GM23338 (cell line): ENCODE results near the gene FBP1. TPM values are rescaled to one million over a fixed set of nuclear protein-coding genes. Genes with fewer than 3 reads are reported as not detected.

Experiments used
- ATAC-seq: fragments of 200-7000 bp; cut with Tn5 transposase; 3 replicates; pipeline ENCODE4 v1.9.1; 2020
- DNase-seq: peaks from one replicate; pipeline ENCODE4 v3.0.0-alpha.2; 2015; ENCODE audit warnings: low spot score
- H2AFZ ChIP-seq: fragments of 200-600 bp; sonication (generic); 2 replicates; pipeline ENCODE4 v1.8.0; 2016; ENCODE audit warnings: antibody characterized with exemption, mild to moderate bottlenecking, moderate library complexity
- H3F3A ChIP-seq: fragments of 200-600 bp; sonication (generic); replicated peaks from 2 replicates; pipeline ENCODE4 v1.8.0; 2017; ENCODE audit warnings: antibody characterized with exemption, mixed run types, low read depth
- H3K27ac ChIP-seq: fragments of 200-600 bp; sonication (generic); 2 replicates; pipeline ENCODE4 v1.6.1; 2016; ENCODE audit warnings: low read depth
- H3K27me3 ChIP-seq: fragments of 200-600 bp; sonication (generic); 2 replicates; pipeline ENCODE4 v1.8.0; 2016; ENCODE audit warnings: mild to moderate bottlenecking, mixed run types, moderate library complexity; ENCODE audit not compliant: insufficient read depth
- H3K36me3 ChIP-seq: fragments of 200-600 bp; sonication (generic); 2 replicates; pipeline ENCODE4 v1.8.0; 2016; ENCODE audit warnings: mild to moderate bottlenecking; ENCODE audit not compliant: insufficient read depth
- H3K4me1 ChIP-seq: fragments of 200-600 bp; sonication (generic); 2 replicates; pipeline ENCODE4 v1.8.0; 2016; ENCODE audit warnings: mild to moderate bottlenecking, moderate library complexity; ENCODE audit not compliant: insufficient read depth
- H3K4me2 ChIP-seq: fragments of 200-600 bp; sonication (generic); 2 replicates; pipeline ENCODE4 v1.7.1; 2017; ENCODE audit warnings: mixed run types
- H3K4me3 ChIP-seq: fragments of 200-600 bp; sonication (generic); 2 replicates; pipeline ENCODE4 v1.6.1; 2016; ENCODE audit warnings: mixed run types
- H3K79me2 ChIP-seq: fragments of 200-600 bp; sonication (generic); replicated peaks from 2 replicates; pipeline ENCODE4 v1.8.0; 2017; ENCODE audit warnings: mild to moderate bottlenecking; ENCODE audit not compliant: insufficient read depth
- H3K9me2 ChIP-seq: fragments of 200-600 bp; sonication (generic); 2 replicates; pipeline ENCODE4 v1.8.0; 2017; ENCODE audit not compliant: insufficient read depth
- H4K20me1 ChIP-seq: fragments of 200-600 bp; sonication (generic); replicated peaks from 2 replicates; pipeline ENCODE4 v1.8.0; 2017; ENCODE audit warnings: mild to moderate bottlenecking; ENCODE audit not compliant: insufficient read depth
- H3K27ac Mint-ChIP-seq: 2 replicates; pipeline ENCODE4 v1.8.0; 2020; ENCODE audit warnings: inconsistent platforms, mild to moderate bottlenecking, moderate library complexity, mixed read lengths
- H3K27me3 Mint-ChIP-seq: 3 replicates; pipeline ENCODE4 v1.8.0; 2022; ENCODE audit warnings: low read depth, mild to moderate bottlenecking, moderate library complexity, mixed read lengths, inconsistent platforms; ENCODE audit not compliant: insufficient read depth, poor library complexity
- H3K36me3 Mint-ChIP-seq: 3 replicates; pipeline ENCODE4 v1.8.0; 2021; ENCODE audit warnings: low read depth, mild to moderate bottlenecking, inconsistent platforms, moderate library complexity, mixed read lengths
- H3K4me1 Mint-ChIP-seq: 3 replicates; pipeline ENCODE4 v1.8.0; 2020; ENCODE audit warnings: mild to moderate bottlenecking, inconsistent platforms, mixed read lengths
- H3K4me3 Mint-ChIP-seq: 3 replicates; pipeline ENCODE4 v1.8.0; 2021; ENCODE audit warnings: moderate library complexity, mild to moderate bottlenecking, inconsistent platforms, mixed read lengths
- H3K9me3 Mint-ChIP-seq: 3 replicates; pipeline ENCODE4 v1.8.0; 2020; ENCODE audit warnings: moderate library complexity, mild to moderate bottlenecking, inconsistent platforms, mixed read lengths
- CREB1 ChIP-seq: fragments of 250-450 bp; sonication (Bioruptor Pico); IDR thresholded peaks from 2 replicates; pipeline ENCODE4 v1.5.0; 2020; ENCODE audit warnings: low read depth, mild to moderate bottlenecking, moderate library complexity
- CTCF ChIP-seq, 2 experiments: fragments of 200-600 bp in 1 of 2; sonication (generic) in 1 of 2; conservative IDR thresholded peaks; 2 replicates each; pipeline versions ENCODE4 v1.5.1 to v1.6.1; 2016 to 2017; ENCODE audit warnings: antibody characterized with exemption in 2 of 2, low read depth in 2 of 2, mild to moderate bottlenecking in 2 of 2, moderate library complexity in 1 of 2
- ETS1 ChIP-seq: IDR thresholded peaks from 2 replicates; pipeline ENCODE4 v1.6.1; 2016; ENCODE audit warnings: antibody characterized with exemption
- EZH2 ChIP-seq: fragments of 200-600 bp; sonication (generic); IDR thresholded peaks from one replicate; pipeline ENCODE4 v1.8.0; 2017; ENCODE audit warnings: antibody characterized with exemption, mild to moderate bottlenecking, low read depth; ENCODE audit not compliant: unreplicated experiment
- EZH2phosphoT487 ChIP-seq: fragments of 200-600 bp; sonication (generic); IDR thresholded peaks from one replicate; pipeline ENCODE4 v1.8.1; 2018; ENCODE audit warnings: antibody characterized with exemption; ENCODE audit not compliant: unreplicated experiment
- JUNB ChIP-seq: IDR thresholded peaks from one replicate; pipeline ENCODE4 v1.6.1; 2016; ENCODE audit warnings: antibody characterized with exemption; ENCODE audit not compliant: unreplicated experiment
- NANOG ChIP-seq: IDR thresholded peaks from 2 replicates; pipeline ENCODE4 v1.6.1; 2016; ENCODE audit warnings: antibody characterized with exemption, borderline replicate concordance
- POLR2AphosphoS5 ChIP-seq: IDR thresholded peaks from 2 replicates; pipeline ENCODE4 v1.6.1; 2016; ENCODE audit warnings: antibody characterized with exemption, low read depth
- REST ChIP-seq: IDR thresholded peaks from one replicate; pipeline ENCODE4 v1.6.1; 2018; ENCODE audit warnings: antibody characterized with exemption; ENCODE audit not compliant: unreplicated experiment
- STAT1 ChIP-seq: IDR thresholded peaks from one replicate; pipeline ENCODE4 v1.6.1; 2016; ENCODE audit warnings: antibody characterized with exemption; ENCODE audit not compliant: unreplicated experiment
- ZNF114 ChIP-seq: fragments of 250-450 bp; sonication (Bioruptor Pico); IDR thresholded peaks from 2 replicates; pipeline ENCODE4 v1.5.0; 2020; ENCODE audit warnings: mild to moderate bottlenecking, moderate library complexity
- ZNF331 ChIP-seq: fragments of 250-450 bp; sonication (Bioruptor Pico); IDR thresholded peaks from 2 replicates; pipeline ENCODE4 v1.5.0; 2020; ENCODE audit warnings: low read depth, mild to moderate bottlenecking, moderate library complexity
- ZNF462 ChIP-seq: fragments of 250-450 bp; sonication (Bioruptor Pico); IDR thresholded peaks from 2 replicates; pipeline ENCODE4 v1.5.0; 2020; ENCODE audit warnings: mild to moderate bottlenecking, moderate library complexity
- polyA plus RNA-seq: library from polyadenylated mRNA; unstranded; fragments of >200 nt; fragmentation: Nextera tagmentation; extraction: Ambion mirVana; gene quantifications from 2 replicates; pipeline ENCODE4 v1.2.1, GENCODE V29; 2016
- total RNA-seq: library from RNA; depleted of rRNA; stranded (reverse); fragments of >200 nt; shearing (Covaris generic); gene quantifications from 2 replicates; pipeline ENCODE4 v1.2.3, GENCODE V29; 2014

The FBP1 gene
- total and polyA plus RNA-seq, 2 experiments from 2014 or later = 3.0 to 3.3 TPM

GRCh38 chr9:94666364-94667099 is 27.2 kb upstream of the FBP1 start:
- TF ChIP-seq ZNF114 (CRISPR knock-in tag) (no peak), CTCF (conservative IDR thresholded peaks at IDR 0.05; ENCODE audit: low read depth in 2 of 2) (no peak), ZNF331 (CRISPR knock-in tag) (no peak), STAT1 (no peak), EZH2 (no peak), ZNF462 (no peak), ETS1 (no peak), EZH2phosphoT487 (no peak), NANOG (no peak), REST (no peak), JUNB (no peak), POLR2AphosphoS5 (no peak), CREB1 (CRISPR knock-in tag) (no peak)
- Mint-ChIP-seq H3K9me3 (no peaks in the 10 kb centered on the region; the same call in 2 of the 3 replicates), H3K27ac (no peak overlapping the region), H3K27me3 (peaks cover 4% of the 10 kb centered on the region), H3K4me3 (no peak overlapping the region), H3K4me1 (peaks cover 2% of the 10 kb centered on the region), H3K36me3 (no peaks in the 10 kb centered on the region)
- Histone ChIP-seq H3K9me2 (no peaks in the 10 kb centered on the region), H3K79me2 (no peaks in the 10 kb centered on the region), H3K36me3 (no peaks in the 10 kb centered on the region), H2AFZ (peak overlapping the region; percentile 19; the same call in 1 of the 2 replicates), H3F3A (no peaks in the 10 kb centered on the region), H3K4me2 (no peak overlapping the region), H4K20me1 (no peaks in the 10 kb centered on the region), H3K4me3 (no peak overlapping the region), H3K27ac (no peak overlapping the region), H3K4me1 (no peaks in the 10 kb centered on the region; the same call in 1 of the 2 replicates), H3K27me3 (no peaks in the 10 kb centered on the region)
- ATAC-seq = no peak
- DNase-seq = no peak
